GM21360 (cell line): Measurements from ENCODE around the gene SLCO2A1.

Source experiments
- ATAC-seq: cut with Tn5 transposase; IDR thresholded peaks from one replicate; pipeline ENCODE4 v1.9.1; 2021; ENCODE audit warnings: mild to moderate bottlenecking, moderate library complexity; ENCODE audit not compliant: unreplicated experiment

SLCO2A1 gene

DNA sequence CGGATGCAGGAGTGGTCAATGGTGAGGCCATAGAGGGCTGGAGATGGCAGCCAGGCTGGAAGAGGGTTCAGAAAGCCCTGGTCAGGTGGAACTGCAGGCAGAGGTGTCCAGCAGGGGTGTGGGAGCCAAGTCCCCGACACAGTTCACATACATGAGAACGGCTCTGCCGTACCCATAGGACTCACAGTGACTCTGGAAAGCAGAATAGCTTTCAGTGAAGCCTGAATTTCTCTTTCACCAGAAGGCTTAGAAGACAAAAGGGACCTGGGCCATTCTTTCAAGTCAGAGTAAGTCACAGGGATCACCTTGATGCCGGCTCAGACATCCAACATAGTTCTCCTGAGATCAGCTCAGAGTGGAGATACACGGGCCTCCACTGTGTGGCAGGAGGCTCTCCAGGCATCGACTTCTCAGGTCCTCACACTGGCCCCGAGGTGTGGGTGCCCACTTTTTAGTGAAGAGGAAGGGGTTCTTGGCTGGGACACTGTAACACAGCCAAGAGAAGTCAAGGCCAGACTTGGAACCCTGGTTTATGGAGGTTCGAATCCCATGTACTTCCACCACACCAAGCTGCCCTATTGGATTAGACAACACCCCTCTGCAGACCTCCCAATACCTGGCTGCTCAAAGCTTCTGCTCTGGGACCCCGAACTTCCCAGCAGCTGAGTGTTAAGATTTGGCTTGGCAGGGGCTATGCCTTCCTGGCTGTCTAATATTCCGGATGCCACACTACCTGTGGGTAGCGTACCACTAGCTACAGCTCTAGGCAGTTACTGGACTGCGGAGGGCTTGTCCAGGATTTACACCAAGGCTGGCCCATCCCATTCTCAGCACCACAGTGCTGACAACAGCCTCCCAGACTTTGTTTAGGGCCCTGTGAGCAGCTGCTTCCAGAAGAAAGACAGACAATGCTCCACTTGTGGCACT, 93.6 kb downstream of the SLCO2A1 start:
- no peak for ATAC-seq

DNA sequence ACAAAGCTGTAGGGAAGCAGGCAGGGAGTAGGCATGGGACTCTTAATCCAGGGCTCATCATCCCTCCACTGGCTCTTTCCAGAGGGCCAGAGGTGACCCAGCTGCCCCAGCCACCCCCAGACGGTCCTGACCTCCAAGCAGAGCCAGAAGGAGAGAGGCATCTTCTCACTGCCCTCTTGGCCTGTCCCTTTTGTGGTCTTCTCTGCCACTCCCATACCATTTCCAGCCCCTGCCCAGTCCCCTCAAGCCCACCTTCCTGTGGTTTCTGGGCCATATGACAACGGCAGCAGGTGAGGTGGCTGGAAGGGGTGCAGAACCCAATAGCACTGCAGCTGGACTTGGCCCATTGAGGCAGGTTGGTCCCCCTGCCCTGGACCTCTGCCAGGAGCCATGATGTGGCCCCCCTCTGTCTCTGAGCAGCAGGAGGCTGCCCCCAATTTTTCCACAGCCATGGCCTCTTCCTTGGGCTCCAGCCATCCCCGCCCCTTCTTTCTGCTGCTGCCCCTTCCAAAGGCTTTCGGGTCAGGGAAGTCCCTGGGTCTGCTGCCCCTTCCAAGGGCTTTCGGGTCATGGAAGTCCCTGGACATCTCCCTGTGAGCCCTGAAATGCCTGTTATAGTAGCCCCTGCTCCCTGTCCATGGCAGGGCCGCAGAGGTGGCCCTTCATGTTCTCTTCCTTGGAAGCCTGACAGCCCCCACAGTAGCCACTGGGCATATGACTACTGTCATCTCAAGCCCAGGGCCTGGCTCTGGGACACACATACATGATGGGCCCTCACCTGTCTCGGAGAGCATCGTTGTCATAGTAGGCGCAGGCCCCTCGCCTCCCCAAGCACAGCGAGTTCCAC, 94.5 kb downstream of the SLCO2A1 start:
- no peak for ATAC-seq

DNA sequence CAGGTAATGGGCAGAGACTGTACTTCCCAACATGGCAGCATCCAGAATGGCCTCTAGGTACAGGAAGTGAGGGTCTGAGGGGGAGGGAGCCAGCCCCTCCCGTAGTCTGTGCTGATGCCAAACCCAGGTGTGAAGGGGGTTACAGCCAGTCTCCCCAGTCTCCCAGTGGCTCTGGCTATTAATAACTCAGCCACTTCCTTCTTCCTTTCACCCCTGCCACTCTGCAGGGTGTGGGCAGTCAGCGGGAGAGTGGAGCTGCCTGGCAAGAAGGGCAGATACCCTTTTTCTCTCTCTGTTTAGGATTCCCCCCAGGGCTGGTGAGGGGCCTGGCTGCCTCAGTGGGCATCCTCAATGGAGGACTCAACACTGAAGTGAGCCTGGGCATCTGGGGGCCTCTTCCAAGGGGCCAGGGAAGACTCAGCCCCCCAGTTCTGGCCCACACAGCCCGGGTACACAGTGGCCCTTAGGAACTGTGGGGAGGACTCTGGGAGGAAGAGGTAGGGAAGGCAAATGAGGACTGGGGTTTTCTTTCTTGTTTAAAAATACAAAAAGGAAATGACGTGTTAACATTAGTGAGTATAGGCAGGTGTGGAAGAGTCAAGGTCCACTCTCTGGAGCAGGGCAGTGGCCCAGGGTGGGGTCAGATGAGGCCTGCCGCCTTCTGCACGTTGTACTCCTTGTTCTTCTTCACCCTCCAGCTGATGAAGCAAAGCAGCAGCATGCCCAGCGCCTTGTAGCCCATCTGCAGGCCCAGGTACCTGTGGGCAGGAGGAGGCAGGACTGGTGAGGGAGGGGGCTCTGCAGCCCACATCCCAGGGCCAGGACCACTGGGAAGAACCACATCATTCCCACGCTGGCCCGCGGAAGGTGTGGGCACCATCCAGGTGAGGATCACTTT, 95.4 kb downstream of the SLCO2A1 start:
- no peak for ATAC-seq

DNA sequence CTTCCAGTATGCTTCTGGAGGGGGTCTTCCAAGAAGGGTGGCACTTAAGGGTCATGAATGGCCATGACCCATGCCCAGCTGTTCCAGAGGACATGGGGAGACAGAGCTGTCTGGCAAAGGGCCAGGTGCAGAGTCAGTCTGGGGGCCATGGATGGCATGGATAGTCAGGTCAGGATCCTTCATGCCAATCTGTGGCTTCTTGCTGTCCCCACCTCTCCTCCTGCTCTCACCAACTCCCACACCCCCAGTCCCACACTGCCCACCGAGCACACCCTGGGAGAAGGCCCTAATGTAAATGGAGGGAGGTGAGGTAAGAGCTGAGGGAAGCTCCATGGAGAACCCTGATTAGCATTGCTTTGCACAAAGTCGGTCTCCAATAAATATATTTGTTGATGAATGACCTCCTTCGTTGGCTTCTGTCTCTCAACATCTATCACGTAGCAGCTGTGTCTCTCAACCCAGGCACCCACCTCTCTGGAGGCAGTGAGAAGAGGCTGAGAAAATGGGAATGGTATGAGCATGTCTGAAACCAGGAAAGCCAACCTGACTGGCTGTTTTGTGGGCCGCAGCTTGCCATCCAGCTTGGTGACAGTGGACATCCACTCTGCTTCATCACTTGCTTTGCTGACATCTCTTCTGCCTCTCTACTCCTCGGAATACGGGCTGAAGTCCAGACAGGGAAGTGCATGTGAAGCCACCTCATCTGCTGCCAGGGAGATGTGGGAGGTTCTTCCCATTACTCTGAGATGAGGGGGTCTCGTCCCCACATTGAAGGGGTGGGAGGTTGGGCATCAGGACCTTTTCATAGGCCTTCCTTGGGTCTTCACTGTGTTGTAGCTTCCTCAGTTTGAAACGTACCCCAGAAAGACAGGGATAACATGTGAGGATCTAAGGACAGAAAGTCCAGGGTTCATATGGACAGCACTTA, 96.4 kb downstream of the SLCO2A1 start:
- no peak for ATAC-seq

DNA sequence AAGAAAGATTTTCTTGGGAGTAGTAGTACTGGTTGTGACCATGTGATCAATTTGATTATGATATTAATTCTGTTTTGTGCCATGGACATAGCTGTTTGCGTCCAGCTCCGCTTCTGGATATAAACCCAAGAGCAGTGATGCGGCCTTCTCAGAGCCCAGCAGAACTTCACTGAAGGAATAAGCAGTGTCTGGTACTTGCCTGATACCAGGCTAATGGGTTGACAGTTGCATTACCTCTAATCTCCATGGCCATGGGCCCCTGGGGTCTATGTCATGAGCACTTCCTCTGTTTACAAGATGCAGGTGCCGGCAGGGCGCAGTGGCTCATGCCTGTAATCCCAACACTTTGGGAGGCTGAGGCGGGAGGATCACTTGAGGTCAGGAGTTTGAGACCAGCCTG, 97.7 kb downstream of the SLCO2A1 start:
- no peak for ATAC-seq

DNA sequence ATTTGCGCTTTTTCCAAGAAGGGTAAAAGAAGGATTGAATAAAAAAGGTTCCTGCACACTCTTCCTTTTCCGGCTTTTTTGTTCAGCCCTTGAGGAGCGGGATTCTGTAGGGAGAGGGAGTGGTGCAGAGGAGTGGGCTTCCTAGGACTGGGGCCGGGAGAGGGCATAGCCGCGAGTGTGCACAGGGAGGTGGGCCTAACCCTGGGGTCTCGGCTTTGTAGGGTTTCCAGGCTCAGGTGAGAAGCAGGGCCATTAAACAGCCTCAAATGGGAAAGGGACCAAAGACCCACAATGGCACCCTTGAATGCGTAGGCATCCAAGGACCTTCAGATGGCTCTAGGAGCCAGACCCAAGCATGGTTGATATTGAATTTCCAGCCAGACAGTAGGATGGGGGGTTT, 98.6 kb downstream of the SLCO2A1 start:
- no peak for ATAC-seq

DNA sequence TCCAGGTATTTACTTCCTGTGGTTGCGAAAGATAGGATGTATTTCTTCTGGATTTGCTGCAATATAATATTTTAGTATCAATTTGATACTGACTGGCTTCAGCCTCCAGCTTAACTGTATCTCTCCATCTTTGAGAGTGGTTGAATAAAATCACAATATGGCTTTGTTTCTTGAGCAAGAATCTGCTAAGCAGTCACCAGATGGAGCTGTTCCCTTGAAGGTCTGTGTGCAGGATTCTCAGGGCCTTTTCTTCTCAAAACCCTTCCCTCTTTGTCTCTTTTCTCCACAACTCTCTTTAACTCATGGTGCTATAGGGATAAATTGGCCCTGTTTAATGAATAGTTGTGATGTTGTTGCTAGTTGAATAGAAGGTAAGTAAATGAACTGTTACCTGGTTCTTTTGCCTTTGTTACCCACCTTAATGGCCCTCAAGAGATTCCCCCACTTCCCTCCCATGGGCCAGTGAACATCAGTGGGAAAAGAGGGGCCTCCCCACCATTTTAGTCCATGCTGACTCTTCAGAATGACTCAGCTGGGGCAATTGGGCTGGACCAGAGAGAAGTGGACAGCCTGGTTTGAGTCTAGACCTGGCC, 99.3 kb downstream of the SLCO2A1 start:
- ATAC-seq = no peak

DNA sequence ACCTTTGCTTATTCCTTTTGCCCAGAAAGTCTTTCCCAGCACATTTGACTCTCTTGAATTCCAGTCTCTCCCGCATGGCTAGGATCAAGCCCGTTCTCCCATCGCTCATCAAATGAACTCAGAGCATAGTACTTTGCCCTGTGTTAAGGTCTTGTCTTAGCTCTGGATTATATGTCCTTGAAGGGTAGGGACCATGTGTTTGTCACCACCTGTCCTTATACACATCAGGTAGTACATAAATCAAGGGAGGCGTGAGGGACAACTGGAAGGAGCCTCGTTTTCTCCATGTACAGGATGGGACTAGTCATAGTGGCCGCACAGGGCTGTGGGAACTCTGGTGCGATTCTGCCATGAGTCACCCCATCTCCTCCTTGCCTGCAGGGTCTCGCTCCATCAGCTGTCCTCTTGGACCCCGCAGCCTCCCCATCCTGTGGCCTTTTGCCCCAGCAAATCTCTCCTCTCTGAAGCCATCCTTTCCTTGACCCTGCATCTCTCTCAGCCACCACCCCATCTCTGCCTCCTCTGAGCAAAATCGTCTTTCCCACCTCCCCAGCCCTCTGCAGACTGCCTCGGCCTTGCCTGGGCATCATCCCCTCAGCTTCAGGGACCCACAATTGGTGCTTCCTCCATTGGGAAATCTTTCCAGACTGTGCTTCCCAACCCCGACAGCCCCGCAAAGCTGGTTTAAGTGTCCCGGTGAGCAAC, 100.7 kb downstream of the SLCO2A1 start:
- ATAC-seq = no peak

DNA sequence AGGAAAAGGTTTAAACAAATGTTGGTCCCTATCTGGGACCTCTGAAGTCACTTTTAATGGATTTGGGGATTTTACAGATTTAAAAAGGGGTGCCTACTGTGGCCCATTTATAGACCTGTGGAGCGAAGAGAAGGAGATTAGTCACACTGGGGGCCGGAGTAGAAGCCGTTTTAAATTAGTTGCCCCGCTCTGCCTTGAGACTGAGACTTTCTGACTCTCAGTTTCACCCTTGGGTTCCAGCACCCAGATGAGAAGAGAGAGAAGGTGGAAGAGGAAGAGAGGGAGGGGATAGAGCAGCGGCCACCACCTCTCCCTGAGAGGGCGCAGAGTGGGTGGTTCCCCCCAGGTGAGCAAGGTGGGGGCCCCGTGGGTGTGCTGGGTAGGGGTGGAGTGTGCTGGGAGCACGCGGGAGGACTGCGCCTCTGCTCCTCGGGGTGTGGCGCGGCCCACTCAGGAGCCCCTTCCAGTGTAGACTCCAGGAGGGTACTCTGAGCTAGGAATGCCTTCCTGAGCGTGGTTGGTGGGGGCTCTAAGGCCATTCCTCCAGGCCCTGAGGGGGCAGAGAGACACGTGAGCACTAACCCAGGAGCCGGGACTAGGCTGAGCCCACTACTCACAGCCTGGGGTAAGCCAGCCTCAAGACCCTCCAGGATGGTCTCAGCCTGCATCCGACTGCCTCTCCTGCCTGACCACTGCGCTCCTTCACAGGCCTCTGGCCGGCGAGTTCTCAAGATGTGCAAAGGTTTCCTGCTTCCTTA, 101.4 kb downstream of the SLCO2A1 start:
- peak; percentile 42 for ATAC-seq

DNA sequence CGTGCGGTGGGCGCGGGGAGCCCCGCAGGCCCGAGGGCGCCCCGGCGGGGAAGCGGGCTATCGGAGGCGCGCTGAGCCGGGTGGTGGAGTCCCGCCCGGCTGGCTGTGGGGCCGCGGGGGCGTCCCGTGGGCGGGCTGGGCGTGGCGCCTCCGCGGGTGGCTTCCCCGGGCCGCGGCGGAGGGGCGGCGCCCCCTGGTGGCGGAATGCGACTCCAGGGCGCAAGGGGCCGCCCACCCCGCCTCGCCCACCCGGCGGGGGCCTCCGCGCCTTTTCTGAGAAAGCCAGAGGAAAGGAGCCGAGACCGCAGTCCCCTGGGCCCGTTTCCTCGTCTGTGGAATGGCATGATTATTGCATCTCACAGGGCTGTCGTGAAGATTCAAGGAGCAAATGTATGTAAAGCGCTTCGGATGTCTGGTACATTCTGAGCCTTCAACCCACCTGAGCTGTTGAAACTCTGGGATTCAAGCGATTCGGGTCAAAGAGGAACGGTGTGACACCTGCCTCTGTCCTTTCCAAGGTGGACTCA, 102.1 kb downstream of the SLCO2A1 start:
- ATAC-seq = peak; percentile 65

DNA sequence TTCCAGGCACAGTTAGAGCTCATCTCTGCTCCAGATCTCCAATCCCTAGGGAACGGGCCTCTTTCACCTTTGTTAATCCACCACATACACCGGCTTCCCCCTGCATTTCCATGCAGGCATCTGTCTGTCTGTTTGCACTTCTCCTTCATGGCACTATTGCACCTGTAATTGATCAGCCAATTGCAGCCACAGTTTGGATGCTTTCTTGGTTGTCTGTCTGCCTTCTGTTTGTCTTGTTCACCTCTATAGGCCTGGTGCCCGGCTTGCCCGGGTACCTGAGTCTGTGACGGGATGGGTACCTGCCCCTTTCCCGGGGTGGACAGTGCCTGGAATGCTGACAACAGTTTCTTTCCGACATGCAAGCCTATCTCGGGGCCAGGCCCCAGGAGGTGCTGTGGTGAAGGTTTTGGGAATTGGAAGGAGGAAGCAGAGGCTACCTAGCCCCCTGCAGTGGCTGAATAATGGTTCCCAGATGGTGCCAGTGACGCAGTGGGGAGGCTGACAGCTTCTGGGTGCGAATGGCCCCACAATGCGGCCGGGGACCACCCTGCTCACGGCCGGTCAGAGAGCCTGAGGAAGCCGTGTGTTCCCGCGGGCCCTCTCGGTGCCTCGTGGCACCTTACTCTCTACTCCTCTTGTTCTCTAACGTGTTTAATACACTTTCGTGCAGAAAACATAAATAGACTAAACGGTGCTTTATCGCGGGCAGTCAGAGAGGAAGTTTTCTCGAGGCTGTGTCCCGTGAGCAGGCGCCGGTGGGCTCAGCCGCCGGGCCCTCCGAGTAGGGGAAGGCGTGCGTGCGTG, 102.8 kb downstream of the SLCO2A1 start:
- ATAC-seq = no peak

DNA sequence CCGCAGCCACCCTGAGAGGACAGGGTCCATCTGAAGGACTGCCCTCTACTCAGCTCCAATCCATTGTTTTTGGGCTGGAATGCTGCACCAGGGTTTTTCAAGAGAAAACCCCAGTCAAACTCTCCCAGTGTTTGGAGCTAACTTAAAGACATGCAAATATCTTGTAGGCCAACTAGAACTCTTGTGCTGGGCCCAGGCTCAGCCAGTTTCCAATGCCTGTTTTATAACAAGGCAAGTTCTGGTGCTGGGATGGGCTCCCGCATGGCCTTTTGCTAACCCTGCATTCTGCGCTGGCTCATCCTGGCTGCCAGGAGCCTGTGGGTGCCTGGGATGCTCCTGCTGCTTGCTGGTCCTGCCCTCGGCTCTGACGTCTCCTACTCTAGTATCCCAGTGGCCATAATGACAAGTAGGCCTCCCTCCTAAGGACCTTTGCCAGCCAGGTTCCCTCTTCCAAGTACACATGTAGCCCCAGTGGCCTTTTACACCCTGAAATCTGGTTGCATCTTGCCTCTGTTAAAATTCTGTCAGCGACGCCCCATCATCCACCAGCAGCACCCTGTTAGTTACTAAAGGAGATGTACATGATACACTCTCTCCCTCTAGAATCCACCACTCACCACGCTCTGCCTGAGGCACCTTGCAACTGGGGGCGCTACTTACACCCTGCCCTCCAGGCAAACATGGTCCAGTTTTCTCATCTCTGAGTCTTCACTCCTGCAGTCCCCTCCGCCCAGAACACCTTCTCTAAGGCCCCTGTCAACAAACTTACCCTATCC, 103.6 kb downstream of the SLCO2A1 start:
- no peak for ATAC-seq

DNA sequence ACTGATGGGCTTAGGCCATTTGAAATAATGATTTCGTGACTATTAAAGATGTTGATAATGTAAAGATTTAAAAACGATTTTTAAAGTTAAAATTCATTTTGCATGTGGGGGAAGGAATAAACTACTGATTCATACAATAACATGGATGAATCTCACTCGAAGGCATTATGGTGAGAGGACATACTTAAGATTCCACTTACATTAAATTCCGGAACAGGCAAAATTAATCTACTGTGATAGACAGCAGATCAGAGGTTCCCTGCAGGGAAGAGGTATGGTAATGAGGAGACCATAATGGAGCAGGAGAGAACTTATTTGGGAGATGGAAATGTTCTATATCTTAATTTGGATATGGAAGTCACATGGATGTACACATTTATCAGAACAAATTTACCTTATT, 105.7 kb downstream of the SLCO2A1 start:
- no peak for ATAC-seq

DNA sequence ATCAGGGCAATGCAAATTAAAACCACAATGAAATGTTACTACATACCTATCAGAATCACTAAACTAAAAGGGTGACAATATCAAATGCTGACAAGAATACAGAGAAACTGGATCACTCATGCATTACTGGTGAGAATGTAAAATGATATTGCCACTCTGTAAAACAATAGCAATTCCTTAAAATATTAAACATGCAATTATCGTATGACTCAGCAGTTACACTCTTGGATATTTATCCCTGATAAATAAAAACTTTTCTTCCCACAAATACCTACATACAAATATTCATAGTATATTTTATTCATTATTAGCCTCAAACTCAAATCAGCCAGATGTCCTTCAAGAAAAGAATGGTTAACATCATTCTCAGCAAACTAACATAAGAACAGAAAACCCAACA, 108.1 kb downstream of the SLCO2A1 start:
- ATAC-seq = no peak

DNA sequence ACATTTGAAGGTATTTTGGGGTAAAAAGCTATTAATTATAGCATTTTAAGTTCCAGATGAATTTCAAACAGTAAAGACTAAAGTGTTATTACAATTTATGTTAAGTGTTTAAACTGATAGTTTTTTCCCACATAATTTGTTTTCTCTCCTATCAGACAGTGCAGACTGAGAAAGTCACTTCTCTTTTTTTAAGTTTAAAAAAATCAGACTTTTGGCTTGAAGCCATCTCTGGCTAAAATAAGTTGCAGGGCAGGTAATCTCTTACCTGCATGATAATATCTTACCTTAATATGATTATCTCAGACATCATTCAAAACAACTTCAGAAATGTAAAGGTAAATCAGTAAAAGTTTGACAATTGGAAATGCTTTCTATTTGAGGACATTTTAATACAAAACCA, 112.6 kb downstream of the SLCO2A1 start:
- ATAC-seq = no peak
